Fibroblast of lung (primary cell): Measurements from ENCODE around the gene VMAC.

Experiments
- CTCF ChIP-seq, 2 donors: IDR thresholded peaks in 1 of 2; conservative IDR thresholded peaks in 1 of 2; 1 replicate in 1 of 2; 2 replicates in 1 of 2; pipeline ENCODE4 v1.5.1; 2011 to 2012; ENCODE audit warnings: low read length in 2 of 2, control low read depth in 1 of 2, inconsistent platforms in 1 of 2, low read depth in 1 of 2, mild to moderate bottlenecking in 1 of 2
- EZH2 ChIP-seq: IDR thresholded peaks from 2 replicates; pipeline ENCODE4 v1.5.1; 2012; ENCODE audit warnings: low read length, control low read depth, mild to moderate bottlenecking; ENCODE audit errors: missing control alignments

- no peak for TF ChIP-seq EZH2
- TF ChIP-seq CTCF (conservative IDR thresholded peaks at IDR 0.05 in 1 of 2, IDR thresholded peaks at IDR 0.05 in 1 of 2; ENCODE audit: low read depth in 1 of 2, low read length in 2 of 2), result no peak
Measured at GRCh38 chr19:5958074-5958850, 53.6 kb downstream of the VMAC start.
